T1000 (cell line): ENCODE data around the gene TMEM260.
A peak's percentile ranks its signal among the peaks of the same experiment; 100 is the strongest.

Experiments used
- DNase-seq: peaks from one replicate; lab custom pipeline; 2025; ENCODE audit warnings: mixed read lengths; lab: John Stamatoyannopoulos, UW

Gene TMEM260

DNA sequence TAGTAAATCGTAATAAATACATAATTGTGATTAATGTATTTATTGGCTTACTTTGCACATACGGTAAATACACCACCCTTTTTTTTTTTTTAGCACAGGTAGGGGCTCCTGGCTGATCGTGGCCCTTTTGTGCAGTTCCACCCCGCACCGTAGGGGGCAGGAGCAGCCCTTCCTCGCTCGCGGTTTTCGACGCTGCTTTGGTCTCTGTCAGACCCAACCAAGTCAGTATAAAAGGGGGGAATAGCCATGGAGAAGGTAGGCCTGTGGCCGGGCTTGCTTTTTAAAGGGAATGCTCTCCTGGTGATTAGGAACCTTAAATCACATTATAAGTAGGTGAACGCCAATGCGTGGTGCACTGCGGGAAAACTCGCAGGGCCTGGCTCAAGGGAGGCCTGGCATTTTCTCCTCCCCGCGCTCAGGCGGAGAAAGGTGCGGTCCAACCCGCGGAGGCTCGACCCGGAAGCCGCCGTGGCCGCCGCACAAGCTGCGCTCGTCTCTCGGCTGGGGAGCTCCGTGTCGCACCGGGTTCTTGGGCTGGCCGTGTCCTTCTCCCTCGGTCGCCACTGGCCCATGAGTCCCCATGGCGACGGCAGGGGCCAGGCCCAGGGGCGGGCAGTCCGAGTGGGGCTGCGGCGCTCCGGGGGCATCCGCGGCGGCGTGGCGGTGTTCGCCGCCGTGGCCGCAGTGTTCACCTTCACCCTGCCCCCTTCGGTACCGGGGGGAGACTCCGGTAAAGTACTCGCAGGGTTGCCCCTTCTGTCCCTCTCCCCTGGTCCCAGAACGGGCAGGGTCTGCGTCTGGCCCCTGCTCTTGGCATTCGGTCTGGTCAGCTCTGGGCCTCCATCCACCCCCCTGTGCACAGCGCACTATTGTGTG, at the start of gene TMEM260:
TMEM260 (plus strand) TSS at position 454 of the 876 bp plus-strand sequence; CDS start at position 571, 117 bp downstream.
- DNase-seq = peak; percentile 83

DNA sequence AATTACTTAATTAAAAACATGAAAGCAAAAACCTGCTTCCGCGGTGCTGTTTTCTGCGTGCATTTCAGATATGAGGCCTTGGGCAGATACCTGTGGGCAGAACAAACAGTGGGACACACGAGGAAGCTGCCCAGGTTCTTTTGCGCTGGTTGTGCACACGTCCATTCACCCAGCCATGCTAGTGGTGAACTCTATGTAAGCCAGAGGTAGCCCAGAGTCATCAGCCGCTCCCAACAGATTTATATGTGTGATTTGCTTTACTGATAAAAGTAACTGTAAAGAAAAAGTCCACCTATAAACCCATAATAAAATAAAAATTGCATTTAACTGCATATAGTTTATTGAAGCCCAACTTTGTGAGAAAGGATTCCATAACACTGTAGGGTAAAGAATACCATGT, 47.1 kb upstream of the TMEM260 start:
- no peak for DNase-seq

DNA sequence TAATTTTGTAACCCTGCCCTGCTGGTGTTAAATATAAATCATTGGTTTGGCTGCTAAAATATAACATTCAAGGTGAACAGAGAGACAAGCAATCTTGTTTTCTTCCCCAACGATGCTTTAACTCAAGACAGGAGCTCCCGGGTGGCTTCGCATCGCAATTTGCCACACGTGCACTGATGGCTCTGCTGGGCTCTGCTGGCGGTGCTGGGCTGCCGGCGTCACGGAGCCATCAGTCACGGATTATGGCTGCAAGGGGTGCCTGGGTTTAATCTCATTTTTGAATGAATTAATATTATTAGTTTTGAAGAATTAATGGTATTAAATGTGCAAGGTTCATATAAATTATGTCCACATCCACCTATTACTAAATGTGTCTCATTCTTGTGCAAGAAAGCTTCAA, 44.9 kb upstream of the TMEM260 start:
- no peak for DNase-seq

DNA sequence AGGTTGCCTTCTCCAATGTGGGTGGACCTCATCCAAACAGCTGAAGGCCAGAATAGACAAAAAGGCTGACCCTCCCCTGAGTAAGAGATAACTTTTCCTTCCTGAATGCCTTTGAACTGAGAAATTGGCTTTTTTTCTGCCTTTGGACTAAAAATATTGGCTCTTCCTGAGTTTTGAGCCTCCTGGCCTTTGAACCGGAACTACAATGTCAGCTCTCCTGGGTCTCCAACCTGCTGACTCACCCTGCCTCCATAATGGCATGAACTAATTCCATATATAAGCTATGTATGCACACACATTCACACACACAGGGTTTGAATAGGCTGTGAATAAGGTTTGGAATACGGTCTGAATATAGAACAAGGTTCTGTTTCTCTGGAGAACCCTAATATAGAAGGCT, 39.7 kb upstream of the TMEM260 start:
- no peak for DNase-seq

DNA sequence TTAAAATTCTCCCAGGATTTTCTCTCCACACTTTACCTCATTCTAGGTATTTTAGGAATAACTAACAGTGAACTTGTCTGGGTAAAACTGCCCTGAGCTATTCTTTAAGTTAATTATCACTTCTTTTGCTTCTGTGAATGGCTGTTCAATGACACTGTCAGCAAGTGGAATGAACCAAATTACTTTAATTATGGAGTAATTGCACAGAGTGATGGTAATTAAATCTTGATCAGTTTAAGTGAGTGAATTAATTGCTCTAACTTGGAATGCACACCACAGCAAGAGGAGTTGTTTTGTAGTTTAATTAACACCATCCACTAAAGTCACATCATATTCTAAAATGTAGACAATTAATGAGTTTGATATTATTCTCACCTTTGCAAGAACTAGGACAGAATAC, 36.2 kb upstream of the TMEM260 start:
- DNase-seq = no peak

DNA sequence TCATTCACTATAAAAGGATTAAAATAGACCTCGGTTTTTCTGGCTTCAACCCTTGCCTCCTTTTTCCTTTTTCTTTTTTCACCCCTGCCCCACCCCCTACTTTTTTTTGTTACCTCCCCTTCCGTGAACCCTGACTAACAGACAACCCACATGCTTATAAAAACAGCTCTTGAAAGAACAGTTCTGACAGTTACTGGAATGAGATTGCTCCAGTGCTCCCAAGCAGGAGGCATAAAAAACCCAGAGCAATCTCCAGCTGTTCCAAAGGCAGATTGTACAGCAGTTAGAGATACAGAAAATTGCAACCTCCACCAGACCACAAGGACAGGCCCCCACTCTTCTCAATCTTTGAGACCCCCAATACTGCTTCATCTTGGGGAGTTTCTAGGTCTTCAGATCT, 29.9 kb upstream of the TMEM260 start:
- no peak for DNase-seq

DNA sequence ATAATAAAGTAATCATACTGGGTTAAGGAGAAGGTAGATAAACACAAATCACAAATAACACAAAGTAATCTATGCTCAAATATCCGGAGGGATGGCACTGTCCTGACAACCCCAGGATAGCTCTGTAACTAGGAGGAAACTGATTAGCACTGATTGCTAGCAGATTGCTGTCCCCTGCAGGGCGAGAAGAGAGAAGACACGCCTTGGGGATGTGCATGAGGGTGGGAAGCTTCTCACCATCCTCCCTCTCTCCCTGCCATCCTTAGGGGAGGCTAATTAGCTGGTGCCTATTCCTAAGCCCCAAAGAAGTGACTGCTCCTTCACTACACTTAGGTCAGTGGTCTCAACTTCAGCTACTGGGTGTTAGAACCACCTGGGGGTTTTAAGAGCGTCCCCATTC, 27.0 kb upstream of the TMEM260 start:
- DNase-seq = no peak

DNA sequence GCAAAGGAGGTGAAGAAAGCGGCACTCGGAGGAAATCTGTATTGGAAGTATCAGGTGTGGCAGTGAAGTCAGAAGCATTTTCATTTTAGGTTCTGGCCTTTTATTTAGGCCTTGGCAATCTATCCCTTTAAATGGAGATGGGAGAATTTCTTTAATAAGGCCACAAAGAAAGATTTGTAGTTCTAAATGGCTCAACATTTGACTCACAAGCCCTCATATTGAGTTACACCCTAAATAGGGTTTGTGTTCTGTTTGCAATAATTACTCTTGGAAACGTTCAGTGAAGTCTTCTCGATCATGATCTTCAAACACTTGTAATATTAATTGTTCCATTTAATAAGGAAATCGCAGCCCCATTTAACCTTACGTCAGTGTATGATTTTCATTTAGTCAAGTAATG, 25.3 kb upstream of the TMEM260 start:
- no peak for DNase-seq

DNA sequence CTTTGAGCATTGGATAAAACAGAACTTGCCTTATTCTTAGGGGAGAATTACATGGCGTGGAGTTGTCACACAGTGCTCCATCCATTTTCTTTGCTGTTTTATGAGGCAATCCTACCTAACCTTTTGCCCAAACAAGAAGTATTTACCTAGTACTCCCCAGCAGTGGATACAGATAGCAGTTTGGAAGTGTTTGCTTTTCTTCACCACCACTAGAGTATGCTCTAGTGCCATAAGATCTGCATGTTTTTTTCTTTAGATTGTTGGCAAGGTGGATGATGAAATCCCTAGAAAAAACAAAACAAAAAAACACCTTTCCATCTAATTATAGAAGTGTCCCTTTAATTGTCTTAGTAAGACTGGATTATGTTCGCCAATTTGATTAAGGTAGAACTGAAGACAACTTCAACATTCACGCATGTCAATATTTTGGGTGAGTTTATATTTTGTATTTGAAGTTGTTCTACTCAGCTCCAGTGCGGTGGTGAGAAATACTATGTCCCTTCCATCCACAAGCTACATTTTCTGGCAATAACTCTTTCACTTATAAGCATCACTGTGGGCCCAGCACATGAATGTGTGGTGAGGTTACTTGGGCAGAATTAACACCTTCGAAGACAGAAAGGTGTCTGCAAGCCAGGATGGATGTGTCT, 23.6 kb upstream of the TMEM260 start:
- DNase-seq = no peak

DNA sequence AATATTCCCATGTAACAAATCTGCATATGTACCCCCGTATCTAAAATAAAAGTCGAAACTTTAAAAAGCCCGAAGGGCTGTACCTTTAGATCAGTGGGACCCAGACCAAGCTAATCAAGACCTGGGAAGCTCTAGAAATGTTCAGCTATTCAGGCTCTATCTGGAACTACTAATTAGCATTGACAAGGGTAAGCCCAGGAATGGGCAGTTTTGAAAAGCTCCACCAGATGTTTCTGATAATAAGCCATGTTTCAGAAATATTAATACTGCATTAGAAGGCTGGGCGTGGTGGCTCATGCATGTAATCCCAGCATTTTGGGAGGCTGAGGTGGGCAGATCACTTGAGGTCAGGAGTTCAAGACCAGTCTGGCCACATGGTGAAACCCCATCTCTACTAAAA, 20.4 kb upstream of the TMEM260 start:
- DNase-seq = no peak

DNA sequence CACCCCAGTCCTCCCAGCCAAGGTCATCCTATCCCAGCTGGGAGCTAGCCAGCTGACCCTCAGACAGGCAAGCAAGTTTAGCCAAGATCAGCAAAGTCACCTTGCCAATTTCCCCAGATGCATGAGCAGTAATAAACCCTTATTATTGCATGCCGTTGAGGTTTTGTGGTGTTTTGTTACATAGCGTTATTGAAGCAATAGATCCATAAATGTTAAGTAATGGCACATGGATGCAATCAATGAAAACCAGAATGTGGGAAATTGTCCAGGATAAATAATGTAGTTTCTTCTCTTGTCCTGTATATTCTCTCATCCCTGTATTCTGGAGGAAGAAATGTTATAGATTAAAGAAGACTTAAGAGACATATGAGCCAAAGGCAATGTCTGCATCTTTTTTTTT, 18.0 kb upstream of the TMEM260 start:
- no peak for DNase-seq

DNA sequence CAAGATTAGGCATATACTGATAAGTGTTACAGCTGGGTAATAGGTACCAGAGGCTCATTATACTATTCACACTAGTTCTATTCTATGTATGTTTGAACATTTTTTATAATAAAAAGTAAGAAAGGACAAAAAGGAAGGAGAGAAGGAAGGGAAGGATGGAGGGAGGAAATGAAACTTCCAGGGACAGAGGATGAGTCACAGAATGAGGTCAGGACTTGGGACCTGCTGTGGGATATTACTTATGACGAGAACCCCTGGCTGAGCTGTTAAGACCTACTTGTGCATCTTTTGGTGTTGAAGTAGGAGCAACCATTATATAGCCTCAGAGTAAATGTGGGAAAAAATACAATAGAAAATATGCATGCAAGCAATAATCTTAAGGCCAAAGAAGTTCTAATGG, 16.7 kb upstream of the TMEM260 start:
- DNase-seq = no peak

DNA sequence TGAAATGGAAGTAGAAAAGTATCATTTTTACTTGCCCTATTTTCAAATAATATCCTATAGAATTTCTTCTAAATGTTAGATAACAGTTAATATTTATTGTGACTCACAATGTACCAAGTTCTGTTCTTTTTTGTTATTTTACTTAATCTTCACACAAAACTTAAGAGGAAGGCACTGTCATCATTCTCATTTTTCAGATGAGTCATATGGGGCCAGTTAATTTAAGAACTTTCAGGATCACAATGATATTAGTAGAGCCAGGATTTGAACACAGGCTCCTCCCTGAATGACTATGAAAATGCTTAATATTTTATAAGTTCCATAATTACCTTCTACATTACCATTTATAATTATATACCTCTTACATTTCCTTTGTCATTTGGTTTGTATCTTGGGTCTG, 10.4 kb upstream of the TMEM260 start:
- DNase-seq = no peak

DNA sequence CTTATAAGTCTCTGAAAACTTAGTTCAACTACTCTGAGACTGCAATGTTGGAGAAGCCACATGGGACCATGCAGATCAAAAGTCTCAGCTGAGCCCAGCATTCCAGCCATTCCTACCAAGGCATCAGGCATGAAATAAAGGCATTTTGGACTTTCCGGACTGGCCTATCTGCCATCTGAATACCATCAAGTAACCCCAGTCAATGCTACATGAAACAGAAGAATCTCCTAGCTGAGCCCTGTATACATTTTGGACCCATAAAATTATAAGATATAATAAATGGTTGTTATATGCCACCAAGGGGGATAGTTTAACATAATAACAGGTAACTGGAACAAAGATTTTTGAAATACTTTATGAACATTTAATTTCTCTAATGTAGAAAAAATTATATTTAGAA, 9.3 kb upstream of the TMEM260 start:
- DNase-seq = no peak

DNA sequence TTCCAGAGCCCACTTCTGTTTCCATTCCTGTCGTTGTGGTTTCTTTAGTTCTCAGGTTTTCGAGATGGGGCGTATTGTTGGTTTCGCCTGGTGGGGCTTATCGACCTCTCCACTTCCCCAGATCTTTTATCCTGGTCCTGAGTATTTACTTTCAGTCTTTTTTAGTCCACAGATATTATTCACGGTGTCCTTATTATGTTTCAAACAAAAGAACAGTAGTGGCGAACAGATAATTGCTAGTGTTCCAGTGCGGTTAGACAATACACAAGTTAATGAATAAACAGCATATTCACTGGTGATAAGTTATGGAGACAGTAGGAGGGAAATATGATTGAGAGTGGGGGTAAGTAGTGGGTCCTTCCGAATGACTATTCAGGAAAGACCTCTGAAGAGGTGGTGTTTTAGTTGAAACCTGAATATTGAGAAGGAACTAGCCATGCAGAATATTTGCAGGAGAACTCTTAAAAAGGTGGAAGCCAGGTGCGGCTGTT, 668 bp downstream of the TMEM260 start:
- no peak for DNase-seq

DNA sequence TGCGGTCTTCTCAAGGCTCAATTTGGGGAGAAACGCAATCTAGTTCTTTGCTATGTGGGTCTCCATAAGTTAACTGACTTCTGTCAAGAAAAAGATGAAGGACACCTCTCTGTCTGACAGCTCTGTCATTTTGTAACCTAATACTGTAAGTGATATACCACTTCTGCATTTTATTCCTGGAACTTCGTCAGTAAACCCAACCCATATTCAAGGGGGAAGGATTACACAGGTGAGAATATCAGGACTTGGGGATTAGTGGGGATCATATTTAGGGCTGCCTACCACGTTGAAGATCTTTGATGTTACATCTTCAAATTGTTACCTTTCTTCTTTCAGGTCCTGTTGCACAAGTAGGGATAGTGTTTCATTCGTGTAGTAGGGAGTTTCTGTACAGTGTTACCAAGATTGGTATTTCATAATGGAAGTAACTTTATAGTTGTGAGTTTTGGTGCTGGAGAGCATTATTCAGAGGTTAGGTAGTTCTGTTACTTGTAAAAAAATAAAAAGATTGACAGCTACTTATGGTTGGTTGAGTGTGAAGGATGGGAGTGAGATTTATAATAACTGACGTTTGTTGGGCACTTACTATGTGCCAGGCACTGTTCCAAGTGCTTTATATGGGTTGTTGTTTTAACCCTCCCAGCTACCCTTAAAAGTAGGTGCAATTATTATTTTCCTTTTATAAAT, 1.6 kb downstream of the TMEM260 start:
- DNase-seq = no peak

DNA sequence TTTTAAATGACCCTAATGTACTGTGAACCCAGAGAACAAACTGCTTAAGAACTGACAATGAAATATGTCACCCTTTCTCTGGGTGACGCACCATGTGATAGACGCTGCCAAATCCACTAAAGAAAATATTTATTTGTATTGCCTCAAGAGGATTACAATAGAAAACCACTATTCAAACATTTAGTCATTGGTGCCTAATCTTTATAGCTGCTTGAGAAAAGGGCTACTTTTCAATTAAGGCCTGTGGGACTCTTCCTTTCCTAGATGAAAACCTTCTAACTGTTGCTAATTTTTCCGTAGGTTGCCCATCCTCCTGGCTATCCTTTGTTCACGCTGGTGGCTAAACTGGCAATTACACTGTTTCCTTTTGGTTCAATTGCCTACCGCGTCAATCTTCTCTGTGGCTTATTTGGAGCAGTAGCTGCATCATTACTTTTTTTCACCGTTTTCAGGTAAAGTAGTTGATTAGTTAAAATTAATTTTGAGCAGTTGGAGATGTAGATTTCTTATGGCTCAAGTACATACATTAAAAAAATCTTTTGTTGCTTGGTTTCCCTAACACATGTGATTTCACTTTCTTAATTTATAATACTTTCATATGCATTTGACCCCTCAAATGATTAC, 6.0 kb downstream of the TMEM260 start:
- DNase-seq = no peak

DNA sequence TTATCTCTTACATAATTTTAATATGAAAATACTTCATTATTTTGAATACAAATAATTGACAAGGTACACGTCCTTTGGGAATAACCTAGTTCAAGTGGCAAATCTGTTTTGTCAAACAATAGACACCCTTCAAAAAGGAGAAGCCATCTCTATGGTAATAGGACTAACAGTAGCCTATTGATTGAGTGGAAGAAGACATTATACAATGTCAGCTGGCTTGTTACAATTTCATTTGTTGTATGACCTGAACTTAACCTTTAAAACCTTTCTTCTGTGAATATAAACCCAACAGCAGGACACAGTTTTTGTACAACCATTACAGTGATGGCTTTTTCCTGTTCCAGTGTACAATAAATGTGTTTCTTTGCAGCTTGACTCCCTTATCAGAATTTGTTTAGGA, 8.1 kb downstream of the TMEM260 start:
- no peak for DNase-seq

DNA sequence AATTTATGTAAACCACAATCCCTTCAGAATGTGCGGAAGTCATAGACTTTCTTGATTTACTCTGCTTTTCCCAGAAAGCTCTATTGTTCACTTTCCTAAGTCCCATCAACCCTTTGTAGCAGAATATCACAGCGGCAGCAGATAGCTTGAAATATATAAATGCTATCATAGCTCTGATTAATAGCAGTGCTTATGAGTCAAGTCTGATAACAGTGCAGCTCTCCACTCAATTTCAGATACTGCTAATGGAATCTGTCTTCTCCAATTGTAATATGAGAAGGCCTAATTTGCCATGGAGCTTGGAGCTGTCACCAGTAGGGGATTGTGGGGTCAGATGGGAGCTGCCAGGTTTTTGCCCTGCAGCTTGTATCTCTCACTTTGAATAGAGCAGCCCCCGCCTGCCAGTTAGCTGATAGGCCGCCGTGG, 10.9 kb downstream of the TMEM260 start:
- no peak for DNase-seq

DNA sequence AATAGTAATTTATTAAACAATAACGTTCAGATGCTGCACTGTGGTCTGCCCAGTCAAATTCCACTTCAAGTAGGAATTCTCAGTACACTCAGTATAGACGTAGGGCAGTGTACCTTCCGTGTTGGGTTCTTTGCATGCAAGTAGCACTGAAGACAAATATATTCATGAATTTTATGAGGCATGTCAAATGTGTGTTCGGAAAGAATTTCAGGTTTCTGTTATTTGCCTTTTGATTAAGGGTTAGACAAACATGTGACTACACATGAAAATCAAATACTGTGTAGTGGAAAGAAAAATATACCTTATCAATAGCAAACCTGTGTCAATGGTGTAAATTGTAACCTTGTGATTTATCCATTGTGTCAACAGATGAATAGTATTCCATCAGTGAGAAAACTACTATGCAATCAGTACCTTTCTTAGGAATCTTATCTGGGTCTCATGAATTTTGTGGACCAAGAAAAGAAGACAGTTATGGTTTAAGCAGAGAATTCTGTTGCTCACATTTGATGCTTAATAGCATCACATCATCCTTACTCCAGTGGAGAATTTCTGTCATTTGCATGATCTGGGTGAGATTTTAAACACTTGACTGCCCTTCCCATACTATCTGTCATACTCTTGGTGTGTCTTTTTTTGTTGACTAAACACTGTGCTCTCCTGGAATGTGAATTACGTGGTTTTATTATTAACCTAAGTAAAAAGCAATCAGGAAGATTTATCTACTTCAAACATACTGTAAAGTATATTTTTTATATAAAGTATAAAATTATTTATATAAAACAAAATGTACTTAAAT, 13.3 kb downstream of the TMEM260 start:
- no peak for DNase-seq

DNA sequence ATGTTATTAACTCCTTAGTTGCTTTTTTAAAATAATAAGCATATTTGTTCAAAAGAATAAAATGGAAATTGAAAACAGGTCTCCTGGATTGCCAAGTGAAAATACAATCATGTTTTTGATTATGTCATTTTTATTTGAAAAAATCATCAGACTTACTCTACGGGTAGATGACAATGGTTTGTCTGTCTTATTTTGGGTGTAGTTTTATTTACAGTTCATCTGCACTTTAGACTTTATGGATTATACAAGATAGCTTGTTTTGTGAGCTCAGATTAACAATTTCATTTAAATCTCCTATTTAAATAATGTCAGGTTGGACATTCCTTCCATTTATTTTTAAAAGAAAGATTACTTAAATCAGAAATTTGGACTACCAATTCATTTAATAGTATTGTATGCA, 14.8 kb downstream of the TMEM260 start:
- DNase-seq = no peak

DNA sequence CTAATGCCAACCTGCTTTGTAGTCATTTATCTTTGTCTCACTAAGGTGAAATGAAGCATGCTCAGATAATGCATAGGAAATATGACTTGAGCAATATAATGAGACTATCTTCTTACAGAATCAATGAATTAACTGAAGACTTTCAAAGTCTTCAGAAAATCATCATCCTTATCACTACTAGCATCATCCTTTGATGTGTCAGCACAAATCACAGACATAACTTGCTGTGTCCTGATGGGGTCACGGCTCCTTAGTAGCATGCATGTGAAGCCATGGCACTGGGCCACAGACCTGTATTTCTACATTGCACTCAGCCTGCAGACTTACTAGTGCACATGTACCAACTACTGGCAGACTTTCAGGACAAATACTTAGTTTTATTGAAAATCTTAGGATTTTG, 18.9 kb downstream of the TMEM260 start:
- no peak for DNase-seq
